CD4-positive, alpha-beta T cell treated with Interleukin-15 for 1 hour (primary cell): Measurements from ENCODE around the gene BPIFB2.
"Not testable (repeated sequence)": the region's sequence is repeated elsewhere in the genome, so short reads cannot be mapped to it uniquely, and the experiment has no call there.

Source experiments
- DNase-seq: peaks from one replicate; pipeline ENCODE4 v3.0.0-alpha.2; 2020

BPIFB2 gene

GRCh38 chr20:32970973-32971300 is 36.6 kb upstream of the BPIFB2 start:
- DNase-seq: no peak

- DNase-seq: no peak
These were observed 35.8 kb upstream of the BPIFB2 start for GRCh38 chr20:32971703-32972161.

- peak; percentile 93 for DNase-seq
These were observed 35.1 kb upstream of the BPIFB2 start for GRCh38 chr20:32972181-32973076.

- DNase-seq: no peak
These were observed 34.3 kb upstream of the BPIFB2 start for GRCh38 chr20:32973077-32973717.

- DNase-seq: not testable (repeated sequence)
These were observed 33.1 kb upstream of the BPIFB2 start for GRCh38 chr20:32974204-32975064.

GRCh38 chr20:32975121-32975520 is 32.4 kb upstream of the BPIFB2 start:
- not testable (repeated sequence) for DNase-seq

- no peak for DNase-seq
These were observed 31.5 kb upstream of the BPIFB2 start for GRCh38 chr20:32975698-32976674.

- DNase-seq: no peak
These were observed 30.8 kb upstream of the BPIFB2 start for GRCh38 chr20:32976746-32977145.

GRCh38 chr20:32977281-32978008 is 30.1 kb upstream of the BPIFB2 start:
- DNase-seq: no peak

- DNase-seq: no peak
These were observed 29.5 kb upstream of the BPIFB2 start for GRCh38 chr20:32978009-32978335.

GRCh38 chr20:32979201-32979998 is 28.1 kb upstream of the BPIFB2 start:
- no peak for DNase-seq

GRCh38 chr20:32980131-32980941 is 27.2 kb upstream of the BPIFB2 start:
- DNase-seq: no peak

- DNase-seq: no peak
These were observed 26.5 kb upstream of the BPIFB2 start for GRCh38 chr20:32980990-32981389.

- no peak for DNase-seq
These were observed 24.7 kb upstream of the BPIFB2 start for GRCh38 chr20:32982617-32983458.

- no peak for DNase-seq
These were observed 23.9 kb upstream of the BPIFB2 start for GRCh38 chr20:32983459-32984112.

GRCh38 chr20:32984196-32984595 is 23.3 kb upstream of the BPIFB2 start:
- DNase-seq: no peak

- DNase-seq: no peak
These were observed 22.7 kb upstream of the BPIFB2 start for GRCh38 chr20:32984631-32985354.

- DNase-seq: no peak
These were observed 21.9 kb upstream of the BPIFB2 start for GRCh38 chr20:32985596-32985995.
